GM23338 (cell line): ENCODE measurements around the gene PPCDC. TPM values are rescaled to one million over a fixed set of nuclear protein-coding genes. Genes with fewer than 3 reads are reported as not detected.

Source experiments
- ATAC-seq: fragments of 200-7000 bp; cut with Tn5 transposase; 3 replicates; pipeline ENCODE4 v1.9.1; 2020
- DNase-seq: peaks from one replicate; pipeline ENCODE4 v3.0.0-alpha.2; 2015; ENCODE audit warnings: low spot score
- H2AFZ ChIP-seq: fragments of 200-600 bp; sonication (generic); 2 replicates; pipeline ENCODE4 v1.8.0; 2016; ENCODE audit warnings: antibody characterized with exemption, mild to moderate bottlenecking, moderate library complexity
- H3F3A ChIP-seq: fragments of 200-600 bp; sonication (generic); replicated peaks from 2 replicates; pipeline ENCODE4 v1.8.0; 2017; ENCODE audit warnings: antibody characterized with exemption, mixed run types, low read depth
- H3K27ac ChIP-seq: fragments of 200-600 bp; sonication (generic); 2 replicates; pipeline ENCODE4 v1.6.1; 2016; ENCODE audit warnings: low read depth
- H3K27me3 ChIP-seq: fragments of 200-600 bp; sonication (generic); 2 replicates; pipeline ENCODE4 v1.8.0; 2016; ENCODE audit warnings: mild to moderate bottlenecking, mixed run types, moderate library complexity; ENCODE audit not compliant: insufficient read depth
- H3K36me3 ChIP-seq: fragments of 200-600 bp; sonication (generic); 2 replicates; pipeline ENCODE4 v1.8.0; 2016; ENCODE audit warnings: mild to moderate bottlenecking; ENCODE audit not compliant: insufficient read depth
- H3K4me1 ChIP-seq: fragments of 200-600 bp; sonication (generic); 2 replicates; pipeline ENCODE4 v1.8.0; 2016; ENCODE audit warnings: mild to moderate bottlenecking, moderate library complexity; ENCODE audit not compliant: insufficient read depth
- H3K4me2 ChIP-seq: fragments of 200-600 bp; sonication (generic); 2 replicates; pipeline ENCODE4 v1.7.1; 2017; ENCODE audit warnings: mixed run types
- H3K4me3 ChIP-seq: fragments of 200-600 bp; sonication (generic); 2 replicates; pipeline ENCODE4 v1.6.1; 2016; ENCODE audit warnings: mixed run types
- H3K79me2 ChIP-seq: fragments of 200-600 bp; sonication (generic); replicated peaks from 2 replicates; pipeline ENCODE4 v1.8.0; 2017; ENCODE audit warnings: mild to moderate bottlenecking; ENCODE audit not compliant: insufficient read depth
- H3K9me2 ChIP-seq: fragments of 200-600 bp; sonication (generic); 2 replicates; pipeline ENCODE4 v1.8.0; 2017; ENCODE audit not compliant: insufficient read depth
- H4K20me1 ChIP-seq: fragments of 200-600 bp; sonication (generic); replicated peaks from 2 replicates; pipeline ENCODE4 v1.8.0; 2017; ENCODE audit warnings: mild to moderate bottlenecking; ENCODE audit not compliant: insufficient read depth
- H3K27ac Mint-ChIP-seq: 2 replicates; pipeline ENCODE4 v1.8.0; 2020; ENCODE audit warnings: inconsistent platforms, mild to moderate bottlenecking, moderate library complexity, mixed read lengths
- H3K27me3 Mint-ChIP-seq: 3 replicates; pipeline ENCODE4 v1.8.0; 2022; ENCODE audit warnings: low read depth, mild to moderate bottlenecking, moderate library complexity, mixed read lengths, inconsistent platforms; ENCODE audit not compliant: insufficient read depth, poor library complexity
- H3K36me3 Mint-ChIP-seq: 3 replicates; pipeline ENCODE4 v1.8.0; 2021; ENCODE audit warnings: low read depth, mild to moderate bottlenecking, inconsistent platforms, moderate library complexity, mixed read lengths
- H3K4me1 Mint-ChIP-seq: 3 replicates; pipeline ENCODE4 v1.8.0; 2020; ENCODE audit warnings: mild to moderate bottlenecking, inconsistent platforms, mixed read lengths
- H3K4me3 Mint-ChIP-seq: 3 replicates; pipeline ENCODE4 v1.8.0; 2021; ENCODE audit warnings: moderate library complexity, mild to moderate bottlenecking, inconsistent platforms, mixed read lengths
- H3K9me3 Mint-ChIP-seq: 3 replicates; pipeline ENCODE4 v1.8.0; 2020; ENCODE audit warnings: moderate library complexity, mild to moderate bottlenecking, inconsistent platforms, mixed read lengths
- CREB1 ChIP-seq: fragments of 250-450 bp; sonication (Bioruptor Pico); IDR thresholded peaks from 2 replicates; pipeline ENCODE4 v1.5.0; 2020; ENCODE audit warnings: low read depth, mild to moderate bottlenecking, moderate library complexity
- EZH2 ChIP-seq: fragments of 200-600 bp; sonication (generic); IDR thresholded peaks from one replicate; pipeline ENCODE4 v1.8.0; 2017; ENCODE audit warnings: antibody characterized with exemption, mild to moderate bottlenecking, low read depth; ENCODE audit not compliant: unreplicated experiment
- EZH2phosphoT487 ChIP-seq: fragments of 200-600 bp; sonication (generic); IDR thresholded peaks from one replicate; pipeline ENCODE4 v1.8.1; 2018; ENCODE audit warnings: antibody characterized with exemption; ENCODE audit not compliant: unreplicated experiment
- JUNB ChIP-seq: IDR thresholded peaks from one replicate; pipeline ENCODE4 v1.6.1; 2016; ENCODE audit warnings: antibody characterized with exemption; ENCODE audit not compliant: unreplicated experiment
- NANOG ChIP-seq: IDR thresholded peaks from 2 replicates; pipeline ENCODE4 v1.6.1; 2016; ENCODE audit warnings: antibody characterized with exemption, borderline replicate concordance
- POLR2AphosphoS5 ChIP-seq: IDR thresholded peaks from 2 replicates; pipeline ENCODE4 v1.6.1; 2016; ENCODE audit warnings: antibody characterized with exemption, low read depth
- STAT1 ChIP-seq: IDR thresholded peaks from one replicate; pipeline ENCODE4 v1.6.1; 2016; ENCODE audit warnings: antibody characterized with exemption; ENCODE audit not compliant: unreplicated experiment
- ZNF114 ChIP-seq: fragments of 250-450 bp; sonication (Bioruptor Pico); IDR thresholded peaks from 2 replicates; pipeline ENCODE4 v1.5.0; 2020; ENCODE audit warnings: mild to moderate bottlenecking, moderate library complexity
- ZNF331 ChIP-seq: fragments of 250-450 bp; sonication (Bioruptor Pico); IDR thresholded peaks from 2 replicates; pipeline ENCODE4 v1.5.0; 2020; ENCODE audit warnings: low read depth, mild to moderate bottlenecking, moderate library complexity
- polyA plus RNA-seq: library from polyadenylated mRNA; unstranded; fragments of >200 nt; fragmentation: Nextera tagmentation; extraction: Ambion mirVana; gene quantifications from 2 replicates; pipeline ENCODE4 v1.2.1, GENCODE V29; 2016
- total RNA-seq: library from RNA; depleted of rRNA; stranded (reverse); fragments of >200 nt; shearing (Covaris generic); gene quantifications from 2 replicates; pipeline ENCODE4 v1.2.3, GENCODE V29; 2014
- TF ChIP-seq, protein P1 (sequence below), 2 experiments: fragments of 200-600 bp in 1 of 2; sonication (generic) in 1 of 2; conservative IDR thresholded peaks; 2 replicates each; pipeline versions ENCODE4 v1.5.1 to v1.6.1; 2016 to 2017; ENCODE audit warnings: antibody characterized with exemption in 2 of 2, low read depth in 2 of 2, mild to moderate bottlenecking in 2 of 2, moderate library complexity in 1 of 2
- TF ChIP-seq, protein P2 (sequence below): IDR thresholded peaks from one replicate; pipeline ENCODE4 v1.6.1; 2018; ENCODE audit warnings: antibody characterized with exemption; ENCODE audit not compliant: unreplicated experiment
- TF ChIP-seq, protein P3 (sequence below): fragments of 250-450 bp; sonication (Bioruptor Pico); IDR thresholded peaks from 2 replicates; pipeline ENCODE4 v1.5.0; 2020; ENCODE audit warnings: mild to moderate bottlenecking, moderate library complexity
- TF ChIP-seq, protein P4 (sequence below): IDR thresholded peaks from 2 replicates; pipeline ENCODE4 v1.6.1; 2016; ENCODE audit warnings: antibody characterized with exemption

Gene PPCDC
- total and polyA plus RNA-seq, 2 experiments from 2014 or later: 17.8 to 40.2 TPM

DNA sequence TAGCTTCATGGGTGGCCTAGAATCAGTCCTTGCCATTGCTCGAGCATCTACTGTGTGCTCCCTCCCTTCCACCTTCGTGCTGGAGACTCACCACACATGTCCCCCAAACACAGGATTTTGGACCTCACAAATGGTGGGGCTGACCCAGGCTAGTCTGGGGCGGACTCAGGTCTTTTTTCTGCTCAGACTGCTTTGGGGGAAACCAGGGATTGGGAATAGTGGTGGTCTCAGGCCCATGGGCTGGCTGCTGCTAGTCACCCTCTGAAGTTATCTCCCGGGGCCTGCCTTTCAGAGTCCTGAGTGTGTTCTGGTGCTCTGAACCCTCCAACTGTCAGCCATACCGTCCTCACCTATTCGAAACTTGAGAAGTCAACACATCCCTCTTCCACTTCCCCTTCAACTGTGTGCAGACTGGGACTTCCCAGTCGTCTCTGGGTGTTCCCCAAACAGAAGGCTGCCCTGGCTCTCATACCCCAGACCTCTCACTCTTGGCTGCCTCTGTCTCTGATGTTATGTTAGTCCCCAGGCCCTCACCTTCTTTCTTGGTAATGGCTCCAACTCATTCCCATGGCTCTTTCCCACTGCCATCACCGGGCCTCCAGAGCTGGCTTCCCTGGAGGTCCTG lies 46.0 kb downstream of the PPCDC start:
- H4K20me1 ChIP-seq: no peaks in the 10 kb centered on the region
- H3K4me3 ChIP-seq: no peak overlapping the region
- no peaks in the 10 kb centered on the region for H3F3A ChIP-seq
- no peaks in the 10 kb centered on the region for H3K9me2 ChIP-seq
- Mint-ChIP-seq H3K4me1 (no peaks in the 10 kb centered on the region; the same call in 2 of the 3 replicates), H3K9me3 (peaks cover 31% of the 10 kb centered on the region), H3K4me3 (no peak overlapping the region), H3K27ac (no peak overlapping the region), H3K27me3 (peaks cover 6% of the 10 kb centered on the region), H3K36me3 (peaks cover 19% of the 10 kb centered on the region)
- H3K27me3 ChIP-seq: no peaks in the 10 kb centered on the region
- ATAC-seq (no peak), DNase-seq (no peak)
- H3K27ac ChIP-seq: no peak overlapping the region
- H3K36me3 ChIP-seq: no peaks in the 10 kb centered on the region
- TF ChIP-seq NANOG: no peak
- no peak for TF ChIP-seq ZNF331 (CRISPR knock-in tag)
- TF ChIP-seq, protein P1, sequence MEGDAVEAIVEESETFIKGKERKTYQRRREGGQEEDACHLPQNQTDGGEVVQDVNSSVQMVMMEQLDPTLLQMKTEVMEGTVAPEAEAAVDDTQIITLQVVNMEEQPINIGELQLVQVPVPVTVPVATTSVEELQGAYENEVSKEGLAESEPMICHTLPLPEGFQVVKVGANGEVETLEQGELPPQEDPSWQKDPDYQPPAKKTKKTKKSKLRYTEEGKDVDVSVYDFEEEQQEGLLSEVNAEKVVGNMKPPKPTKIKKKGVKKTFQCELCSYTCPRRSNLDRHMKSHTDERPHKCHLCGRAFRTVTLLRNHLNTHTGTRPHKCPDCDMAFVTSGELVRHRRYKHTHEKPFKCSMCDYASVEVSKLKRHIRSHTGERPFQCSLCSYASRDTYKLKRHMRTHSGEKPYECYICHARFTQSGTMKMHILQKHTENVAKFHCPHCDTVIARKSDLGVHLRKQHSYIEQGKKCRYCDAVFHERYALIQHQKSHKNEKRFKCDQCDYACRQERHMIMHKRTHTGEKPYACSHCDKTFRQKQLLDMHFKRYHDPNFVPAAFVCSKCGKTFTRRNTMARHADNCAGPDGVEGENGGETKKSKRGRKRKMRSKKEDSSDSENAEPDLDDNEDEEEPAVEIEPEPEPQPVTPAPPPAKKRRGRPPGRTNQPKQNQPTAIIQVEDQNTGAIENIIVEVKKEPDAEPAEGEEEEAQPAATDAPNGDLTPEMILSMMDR (conservative IDR thresholded peaks at IDR 0.05; ENCODE audit: low read depth in 2 of 2): no peak
- TF ChIP-seq EZH2phosphoT487: no peak
- TF ChIP-seq ZNF114: no peak
- no peak for TF ChIP-seq JUNB
- TF ChIP-seq EZH2: no peak
- TF ChIP-seq, protein P2, sequence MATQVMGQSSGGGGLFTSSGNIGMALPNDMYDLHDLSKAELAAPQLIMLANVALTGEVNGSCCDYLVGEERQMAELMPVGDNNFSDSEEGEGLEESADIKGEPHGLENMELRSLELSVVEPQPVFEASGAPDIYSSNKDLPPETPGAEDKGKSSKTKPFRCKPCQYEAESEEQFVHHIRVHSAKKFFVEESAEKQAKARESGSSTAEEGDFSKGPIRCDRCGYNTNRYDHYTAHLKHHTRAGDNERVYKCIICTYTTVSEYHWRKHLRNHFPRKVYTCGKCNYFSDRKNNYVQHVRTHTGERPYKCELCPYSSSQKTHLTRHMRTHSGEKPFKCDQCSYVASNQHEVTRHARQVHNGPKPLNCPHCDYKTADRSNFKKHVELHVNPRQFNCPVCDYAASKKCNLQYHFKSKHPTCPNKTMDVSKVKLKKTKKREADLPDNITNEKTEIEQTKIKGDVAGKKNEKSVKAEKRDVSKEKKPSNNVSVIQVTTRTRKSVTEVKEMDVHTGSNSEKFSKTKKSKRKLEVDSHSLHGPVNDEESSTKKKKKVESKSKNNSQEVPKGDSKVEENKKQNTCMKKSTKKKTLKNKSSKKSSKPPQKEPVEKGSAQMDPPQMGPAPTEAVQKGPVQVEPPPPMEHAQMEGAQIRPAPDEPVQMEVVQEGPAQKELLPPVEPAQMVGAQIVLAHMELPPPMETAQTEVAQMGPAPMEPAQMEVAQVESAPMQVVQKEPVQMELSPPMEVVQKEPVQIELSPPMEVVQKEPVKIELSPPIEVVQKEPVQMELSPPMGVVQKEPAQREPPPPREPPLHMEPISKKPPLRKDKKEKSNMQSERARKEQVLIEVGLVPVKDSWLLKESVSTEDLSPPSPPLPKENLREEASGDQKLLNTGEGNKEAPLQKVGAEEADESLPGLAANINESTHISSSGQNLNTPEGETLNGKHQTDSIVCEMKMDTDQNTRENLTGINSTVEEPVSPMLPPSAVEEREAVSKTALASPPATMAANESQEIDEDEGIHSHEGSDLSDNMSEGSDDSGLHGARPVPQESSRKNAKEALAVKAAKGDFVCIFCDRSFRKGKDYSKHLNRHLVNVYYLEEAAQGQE: no peak
- TF ChIP-seq STAT1: no peak
- TF ChIP-seq, protein P3, sequence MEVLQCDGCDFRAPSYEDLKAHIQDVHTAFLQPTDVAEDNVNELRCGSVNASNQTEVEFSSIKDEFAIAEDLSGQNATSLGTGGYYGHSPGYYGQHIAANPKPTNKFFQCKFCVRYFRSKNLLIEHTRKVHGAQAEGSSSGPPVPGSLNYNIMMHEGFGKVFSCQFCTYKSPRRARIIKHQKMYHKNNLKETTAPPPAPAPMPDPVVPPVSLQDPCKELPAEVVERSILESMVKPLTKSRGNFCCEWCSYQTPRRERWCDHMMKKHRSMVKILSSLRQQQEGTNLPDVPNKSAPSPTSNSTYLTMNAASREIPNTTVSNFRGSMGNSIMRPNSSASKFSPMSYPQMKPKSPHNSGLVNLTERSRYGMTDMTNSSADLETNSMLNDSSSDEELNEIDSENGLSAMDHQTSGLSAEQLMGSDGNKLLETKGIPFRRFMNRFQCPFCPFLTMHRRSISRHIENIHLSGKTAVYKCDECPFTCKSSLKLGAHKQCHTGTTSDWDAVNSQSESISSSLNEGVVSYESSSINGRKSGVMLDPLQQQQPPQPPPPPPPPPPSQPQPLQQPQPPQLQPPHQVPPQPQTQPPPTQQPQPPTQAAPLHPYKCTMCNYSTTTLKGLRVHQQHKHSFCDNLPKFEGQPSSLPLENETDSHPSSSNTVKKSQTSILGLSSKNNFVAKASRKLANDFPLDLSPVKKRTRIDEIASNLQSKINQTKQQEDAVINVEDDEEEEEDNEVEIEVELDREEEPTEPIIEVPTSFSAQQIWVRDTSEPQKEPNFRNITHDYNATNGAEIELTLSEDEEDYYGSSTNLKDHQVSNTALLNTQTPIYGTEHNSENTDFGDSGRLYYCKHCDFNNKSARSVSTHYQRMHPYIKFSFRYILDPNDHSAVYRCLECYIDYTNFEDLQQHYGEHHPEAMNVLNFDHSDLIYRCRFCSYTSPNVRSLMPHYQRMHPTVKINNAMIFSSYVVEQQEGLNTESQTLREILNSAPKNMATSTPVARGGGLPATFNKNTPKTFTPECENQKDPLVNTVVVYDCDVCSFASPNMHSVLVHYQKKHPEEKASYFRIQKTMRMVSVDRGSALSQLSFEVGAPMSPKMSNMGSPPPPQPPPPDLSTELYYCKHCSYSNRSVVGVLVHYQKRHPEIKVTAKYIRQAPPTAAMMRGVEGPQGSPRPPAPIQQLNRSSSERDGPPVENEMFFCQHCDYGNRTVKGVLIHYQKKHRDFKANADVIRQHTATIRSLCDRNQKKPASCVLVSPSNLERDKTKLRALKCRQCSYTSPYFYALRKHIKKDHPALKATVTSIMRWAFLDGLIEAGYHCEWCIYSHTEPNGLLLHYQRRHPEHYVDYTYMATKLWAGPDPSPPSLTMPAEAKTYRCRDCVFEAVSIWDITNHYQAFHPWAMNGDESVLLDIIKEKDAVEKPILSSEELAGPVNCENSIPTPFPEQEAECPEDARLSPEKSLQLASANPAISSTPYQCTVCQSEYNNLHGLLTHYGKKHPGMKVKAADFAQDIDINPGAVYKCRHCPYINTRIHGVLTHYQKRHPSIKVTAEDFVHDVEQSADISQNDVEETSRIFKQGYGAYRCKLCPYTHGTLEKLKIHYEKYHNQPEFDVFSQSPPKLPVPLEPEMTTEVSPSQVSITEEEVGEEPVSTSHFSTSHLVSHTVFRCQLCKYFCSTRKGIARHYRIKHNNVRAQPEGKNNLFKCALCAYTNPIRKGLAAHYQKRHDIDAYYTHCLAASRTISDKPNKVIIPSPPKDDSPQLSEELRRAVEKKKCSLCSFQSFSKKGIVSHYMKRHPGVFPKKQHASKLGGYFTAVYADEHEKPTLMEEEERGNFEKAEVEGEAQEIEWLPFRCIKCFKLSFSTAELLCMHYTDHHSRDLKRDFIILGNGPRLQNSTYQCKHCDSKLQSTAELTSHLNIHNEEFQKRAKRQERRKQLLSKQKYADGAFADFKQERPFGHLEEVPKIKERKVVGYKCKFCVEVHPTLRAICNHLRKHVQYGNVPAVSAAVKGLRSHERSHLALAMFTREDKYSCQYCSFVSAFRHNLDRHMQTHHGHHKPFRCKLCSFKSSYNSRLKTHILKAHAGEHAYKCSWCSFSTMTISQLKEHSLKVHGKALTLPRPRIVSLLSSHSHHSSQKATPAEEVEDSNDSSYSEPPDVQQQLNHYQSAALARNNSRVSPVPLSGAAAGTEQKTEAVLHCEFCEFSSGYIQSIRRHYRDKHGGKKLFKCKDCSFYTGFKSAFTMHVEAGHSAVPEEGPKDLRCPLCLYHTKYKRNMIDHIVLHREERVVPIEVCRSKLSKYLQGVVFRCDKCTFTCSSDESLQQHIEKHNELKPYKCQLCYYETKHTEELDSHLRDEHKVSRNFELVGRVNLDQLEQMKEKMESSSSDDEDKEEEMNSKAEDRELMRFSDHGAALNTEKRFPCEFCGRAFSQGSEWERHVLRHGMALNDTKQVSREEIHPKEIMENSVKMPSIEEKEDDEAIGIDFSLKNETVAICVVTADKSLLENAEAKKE (CRISPR knock-in tag): no peak
- no peak for TF ChIP-seq POLR2AphosphoS5
- no peak for TF ChIP-seq CREB1 (CRISPR knock-in tag)
- TF ChIP-seq, protein P4, sequence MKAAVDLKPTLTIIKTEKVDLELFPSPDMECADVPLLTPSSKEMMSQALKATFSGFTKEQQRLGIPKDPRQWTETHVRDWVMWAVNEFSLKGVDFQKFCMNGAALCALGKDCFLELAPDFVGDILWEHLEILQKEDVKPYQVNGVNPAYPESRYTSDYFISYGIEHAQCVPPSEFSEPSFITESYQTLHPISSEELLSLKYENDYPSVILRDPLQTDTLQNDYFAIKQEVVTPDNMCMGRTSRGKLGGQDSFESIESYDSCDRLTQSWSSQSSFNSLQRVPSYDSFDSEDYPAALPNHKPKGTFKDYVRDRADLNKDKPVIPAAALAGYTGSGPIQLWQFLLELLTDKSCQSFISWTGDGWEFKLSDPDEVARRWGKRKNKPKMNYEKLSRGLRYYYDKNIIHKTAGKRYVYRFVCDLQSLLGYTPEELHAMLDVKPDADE: no peak
- H3K79me2 ChIP-seq: no peaks in the 10 kb centered on the region
- H3K4me2 ChIP-seq: no peak overlapping the region
- H3K4me1 ChIP-seq: no peaks in the 10 kb centered on the region; the same call in 1 of the 2 replicates
- no peak overlapping the region for H2AFZ ChIP-seq
